Kidney (tissue), 14 donors: ENCODE measurements around the gene KAT8. TPM values are rescaled to one million over a fixed set of nuclear protein-coding genes. Genes with fewer than 3 reads are reported as not detected.

Source experiments
- DNase-seq, 5 donors: peaks; one replicate each; pipeline ENCODE4 v3.0.0-alpha.2; 2013 to 2020
- FAIRE-seq: peaks from 2 replicates; lab custom pipeline; 2012; peaks lifted over from hg19 to GRCh38; lab: Jason Lieb, UNC
- H3K27ac ChIP-seq, 2 donors: one replicate each; pipeline ENCODE4 v1.7.0; 2013; ENCODE audit warnings: low read depth in 2 of 2, low read length in 2 of 2, inconsistent platforms in 1 of 2
- H3K27me3 ChIP-seq: one replicate; pipeline ENCODE4 v1.7.1; 2013; ENCODE audit warnings: low read length, inconsistent platforms; ENCODE audit not compliant: control insufficient read depth, insufficient read depth
- H3K36me3 ChIP-seq, 3 donors: one replicate each; pipeline versions ENCODE4 v1.7.0 to v1.7.1; 2013; ENCODE audit warnings: low read length in 3 of 3, control low read depth in 1 of 3, inconsistent platforms in 1 of 3; ENCODE audit not compliant: insufficient read depth in 3 of 3, control insufficient read depth in 2 of 3
- H3K4me1 ChIP-seq, 3 donors: one replicate each; pipeline versions ENCODE4 v1.7.0 to v1.7.1; 2013; ENCODE audit warnings: low read length in 3 of 3, inconsistent platforms in 1 of 3, low read depth in 1 of 3; ENCODE audit not compliant: control insufficient read depth in 2 of 3, insufficient read depth in 2 of 3
- H3K4me3 ChIP-seq, 3 donors: one replicate each; pipeline versions ENCODE4 v1.7.0 to v1.8.1; 2013; ENCODE audit warnings: low read length in 3 of 3, control low read depth in 1 of 3, inconsistent platforms in 1 of 3
- H3K9ac ChIP-seq, 3 donors: one replicate each; pipeline versions ENCODE4 v1.7.0 to v1.7.1; 2013; ENCODE audit warnings: low read length in 3 of 3, control low read depth in 1 of 3, inconsistent platforms in 1 of 3
- H3K9me3 ChIP-seq, 3 donors: one replicate each; pipeline versions ENCODE4 v1.7.0 to v1.7.1; 2013; ENCODE audit warnings: low read length in 3 of 3, control low read depth in 1 of 3, inconsistent platforms in 1 of 3; ENCODE audit not compliant: control insufficient read depth in 2 of 3, insufficient read depth in 1 of 3
- intact Hi-C: fragments of 100-400 bp; cut with DNase I; formaldehyde crosslinking; loops from one replicate; pipeline ENCODE4 v1.11.1; 2022
- polyA plus RNA-seq: library from polyadenylated mRNA; stranded (reverse); fragments of 350-450 nt; fragmentation: Illumina TruSeq; extraction: RNeasy Lipid Tissue Mini Kit (QIAGEN cat#74804); gene quantifications from one replicate; pipeline ENCODE4 v1.2.3, GENCODE V29; 2014; ENCODE audit warnings: low read depth, low replicate concordance; ENCODE audit not compliant: insufficient read depth
- total RNA-seq: library from RNA; stranded (reverse); fragmentation: NEBNext Ultra II Directional; extraction: Animal tissue kit (Norgen Biotek cat#: 25700); gene quantifications from one replicate; pipeline ENCODE4 v1.2.1, GENCODE V29; 2021
- TF ChIP-seq, protein P1 (sequence below): IDR thresholded peaks from 3 replicates; pipeline ENCODE4 v1.5.1; 2012; ENCODE audit warnings: mild to moderate bottlenecking, moderate library complexity, borderline replicate concordance; ENCODE audit not compliant: insufficient read depth; ENCODE audit errors: extremely low read depth
- donor health status: control.
- donor health status: control.
- donor health status: control.
- donor health status: control.
- donor health status: control.
- donor health status: DM: yes; HTN: yes; CAD: no.
- donor health status: Normal renal cell carcinoma (clear cell type).

Gene KAT8
- total and polyA plus RNA-seq, 2 donors from 2014 or later, result 40.9 to 83.8 TPM

DNA sequence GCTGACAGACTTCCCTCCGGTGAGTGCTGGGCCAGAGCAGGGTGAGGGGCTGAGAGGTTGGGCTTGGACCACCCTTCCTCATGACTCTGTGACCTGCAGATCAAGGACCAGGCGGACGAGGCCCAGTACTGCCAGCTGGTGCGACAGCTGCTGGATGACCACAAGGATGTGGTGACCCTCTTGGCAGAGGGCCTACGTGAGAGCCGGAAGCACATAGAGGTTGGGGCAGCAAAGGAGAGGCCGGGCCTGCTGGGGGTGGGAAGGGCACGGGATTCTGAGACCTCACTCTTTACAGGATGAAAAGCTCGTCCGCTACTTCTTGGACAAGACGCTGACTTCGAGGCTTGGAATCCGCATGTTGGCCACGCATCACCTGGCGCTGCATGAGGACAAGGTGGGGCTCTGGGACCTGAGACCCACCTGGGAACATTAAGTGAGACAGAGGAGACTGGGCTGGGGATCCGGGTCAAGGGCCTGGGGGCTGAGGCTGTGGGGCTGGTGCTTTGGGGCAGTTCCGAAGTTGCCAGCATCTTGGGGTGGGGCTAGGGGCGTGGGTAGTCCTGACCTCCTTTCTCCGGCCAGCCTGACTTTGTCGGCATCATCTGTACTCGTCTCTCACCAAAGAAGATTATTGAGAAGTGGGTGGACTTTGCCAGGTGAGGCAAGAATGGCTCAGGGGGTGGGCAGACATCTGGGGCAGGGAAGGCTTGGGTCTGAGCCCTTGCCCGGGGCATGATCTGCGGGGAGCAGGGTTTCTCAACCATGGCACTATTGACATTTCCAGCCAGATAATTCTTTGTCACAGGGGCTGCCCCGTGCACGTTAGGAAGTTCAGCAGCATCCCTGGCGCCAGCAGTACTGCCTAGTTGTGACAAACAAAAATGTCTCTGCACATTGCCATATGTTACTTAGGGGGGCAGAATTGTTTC is 7.1 kb upstream of the KAT8 start:
- intact Hi-C loops, result no loop called here
- H3K4me1 ChIP-seq, result peaks cover 0 to 20% (median 12%) of the 10 kb centered on the region in 3 donors
- H3K9me3 ChIP-seq, result no peaks in the 10 kb centered on the region
- H3K4me3 ChIP-seq, result no peak overlapping the region
- H3K27ac ChIP-seq, result no peak overlapping the region
- H3K27me3 ChIP-seq, result no peaks in the 10 kb centered on the region
- TF ChIP-seq, protein P1, sequence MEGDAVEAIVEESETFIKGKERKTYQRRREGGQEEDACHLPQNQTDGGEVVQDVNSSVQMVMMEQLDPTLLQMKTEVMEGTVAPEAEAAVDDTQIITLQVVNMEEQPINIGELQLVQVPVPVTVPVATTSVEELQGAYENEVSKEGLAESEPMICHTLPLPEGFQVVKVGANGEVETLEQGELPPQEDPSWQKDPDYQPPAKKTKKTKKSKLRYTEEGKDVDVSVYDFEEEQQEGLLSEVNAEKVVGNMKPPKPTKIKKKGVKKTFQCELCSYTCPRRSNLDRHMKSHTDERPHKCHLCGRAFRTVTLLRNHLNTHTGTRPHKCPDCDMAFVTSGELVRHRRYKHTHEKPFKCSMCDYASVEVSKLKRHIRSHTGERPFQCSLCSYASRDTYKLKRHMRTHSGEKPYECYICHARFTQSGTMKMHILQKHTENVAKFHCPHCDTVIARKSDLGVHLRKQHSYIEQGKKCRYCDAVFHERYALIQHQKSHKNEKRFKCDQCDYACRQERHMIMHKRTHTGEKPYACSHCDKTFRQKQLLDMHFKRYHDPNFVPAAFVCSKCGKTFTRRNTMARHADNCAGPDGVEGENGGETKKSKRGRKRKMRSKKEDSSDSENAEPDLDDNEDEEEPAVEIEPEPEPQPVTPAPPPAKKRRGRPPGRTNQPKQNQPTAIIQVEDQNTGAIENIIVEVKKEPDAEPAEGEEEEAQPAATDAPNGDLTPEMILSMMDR, result no peak
- peaks cover 0 to 19% (median 8%) of the 10 kb centered on the region in 3 donors for H3K36me3 ChIP-seq
- H3K9ac ChIP-seq, result no peak overlapping the region
- DNase-seq, result no peak
- no peak for FAIRE-seq

DNA sequence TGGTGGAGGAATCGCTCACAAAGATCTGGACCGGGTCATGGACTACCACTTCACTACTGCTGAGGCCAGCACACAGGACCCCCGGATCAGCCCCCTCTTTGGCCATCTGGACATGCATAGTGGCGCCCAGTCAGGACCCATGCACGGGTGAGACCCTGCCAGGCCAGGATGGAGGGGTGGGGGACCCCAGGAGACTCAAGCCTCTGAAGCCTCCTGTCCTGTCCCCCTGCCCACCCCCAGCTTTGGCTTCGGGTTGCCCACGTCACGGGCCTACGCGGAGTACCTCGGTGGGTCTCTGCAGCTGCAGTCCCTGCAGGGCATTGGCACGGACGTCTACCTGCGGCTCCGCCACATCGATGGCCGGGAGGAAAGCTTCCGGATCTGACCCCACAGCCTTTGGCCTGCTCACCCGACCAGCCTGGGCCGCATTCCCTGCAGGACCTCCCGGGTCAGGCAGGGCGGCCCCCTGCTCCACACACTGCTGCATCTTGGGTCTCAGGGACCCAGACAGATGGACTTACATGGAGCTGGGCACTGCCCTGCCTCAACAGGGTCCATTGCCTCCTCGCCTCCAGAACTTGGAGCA is 5.5 kb upstream of the KAT8 start:
- Histone ChIP-seq H3K4me3 (no peak overlapping the region), H3K4me1 (peaks cover 0 to 16% (median 12%) of the 10 kb centered on the region in 3 donors), H3K9ac (no peak overlapping the region), H3K27me3 (no peaks in the 10 kb centered on the region), H3K9me3 (no peaks in the 10 kb centered on the region), H3K36me3 (peaks cover 0 to 19% (median 8%) of the 10 kb centered on the region in 3 donors), H3K27ac (no peak overlapping the region)
- DNase-seq (peak in 2 of 5 donors; percentile 45 to 74), FAIRE-seq (no peak)
- TF ChIP-seq, protein P1, result no peak
- intact Hi-C loops, result no loop called here

DNA sequence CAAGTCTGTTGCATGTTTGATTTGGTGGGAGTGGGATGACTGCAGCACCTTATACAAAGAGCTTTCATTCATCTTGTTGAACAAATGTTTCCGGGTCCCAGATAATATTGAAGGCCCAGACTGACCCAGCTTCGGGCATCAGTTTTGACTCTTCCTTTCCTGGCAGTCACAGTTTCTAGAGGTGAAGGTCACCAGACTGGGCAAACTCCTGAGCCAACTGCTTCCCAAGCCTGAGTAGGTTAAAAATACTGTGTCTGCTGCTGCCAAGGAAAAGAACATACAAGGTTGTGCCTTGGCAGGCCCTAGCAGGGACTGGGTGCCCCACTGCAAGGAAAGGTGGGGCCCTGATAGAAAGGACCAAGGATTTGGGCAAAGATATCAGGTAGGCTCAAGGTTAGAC is 4.8 kb upstream of the KAT8 start:
- H3K9me3 ChIP-seq, result no peaks in the 10 kb centered on the region
- TF ChIP-seq, protein P1, result no peak
- H3K9ac ChIP-seq, result peak overlapping the region in 1 of 3 donors; percentile 4
- peak overlapping the region; percentile 54 to 73 for H3K27ac ChIP-seq
- DNase-seq, result no peak
- no peak for FAIRE-seq
- intact Hi-C loops, result no loop called here
- no peak overlapping the region for H3K4me3 ChIP-seq
- peaks cover 0 to 16% (median 12%) of the 10 kb centered on the region in 3 donors for H3K4me1 ChIP-seq
- H3K27me3 ChIP-seq, result no peaks in the 10 kb centered on the region
- H3K36me3 ChIP-seq, result peaks cover 0 to 19% (median 8%) of the 10 kb centered on the region in 3 donors
